ENCODE results near the gene ARRB2.

ARRB2 gene

GRCh38 chr17:4766723-4767122 lies 56.3 kb downstream of the ARRB2 start:
- no peak for DNase-seq

GRCh38 chr17:4768298-4768697 lies 57.9 kb downstream of the ARRB2 start:
- DNase-seq = no peak

GRCh38 chr17:4769628-4770027 lies 59.2 kb downstream of the ARRB2 start:
- no peak for DNase-seq

All from activated CD8-positive, alpha-beta memory T cell treated with anti-CD3 and anti-CD28 coated beads, Interleukin-2, amount 50 U/mL, for 48 hours (primary cell).